Epidermal melanocyte (primary cell): ENCODE measurements around the gene ABCC9.
A peak's percentile ranks its signal among the peaks of the same experiment; 100 is the strongest.

Experiments used
- DNase-seq: peaks from one replicate; pipeline ENCODE4 v3.0.0; 2011; ENCODE audit warnings: low spot score; ENCODE audit not compliant: insufficient read length

The ABCC9 gene

GRCh38 chr12:21940549-21941505 is at the start of gene ABCC9:
Gene ABCC9 (minus strand): TSS chr12:21941426. CDS start chr12:21936674, 4,752 bp downstream.
- DNase-seq, result no peak

DNA sequence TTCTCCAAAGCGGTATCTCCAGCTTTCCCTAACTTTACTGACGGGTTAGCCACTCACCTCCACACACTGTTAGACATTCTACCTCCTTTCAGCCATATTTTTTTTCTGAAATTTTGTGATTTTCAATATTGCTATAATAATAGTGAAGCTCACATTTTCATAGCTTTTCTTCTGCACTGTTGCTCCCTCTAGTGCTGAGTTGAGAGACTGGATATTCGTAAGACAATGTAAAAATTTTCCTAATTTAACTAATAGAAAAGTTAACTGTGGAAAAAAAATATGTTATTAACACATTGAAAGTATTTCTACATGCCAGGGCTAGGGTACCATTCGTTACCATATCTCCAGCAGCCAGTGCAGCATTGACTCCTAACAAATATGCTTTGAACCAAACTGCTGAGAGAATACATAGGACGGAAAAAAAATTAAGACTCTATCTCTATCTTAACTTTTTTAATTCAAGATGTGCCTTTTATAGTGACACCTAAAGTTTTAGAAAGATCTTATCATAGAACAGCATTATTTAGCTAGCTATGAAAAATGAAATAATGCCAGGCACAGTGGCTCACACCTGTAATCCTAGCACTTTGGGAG is 48.7 kb upstream of the ABCC9 start:
- peak; percentile 17 for DNase-seq

DNA sequence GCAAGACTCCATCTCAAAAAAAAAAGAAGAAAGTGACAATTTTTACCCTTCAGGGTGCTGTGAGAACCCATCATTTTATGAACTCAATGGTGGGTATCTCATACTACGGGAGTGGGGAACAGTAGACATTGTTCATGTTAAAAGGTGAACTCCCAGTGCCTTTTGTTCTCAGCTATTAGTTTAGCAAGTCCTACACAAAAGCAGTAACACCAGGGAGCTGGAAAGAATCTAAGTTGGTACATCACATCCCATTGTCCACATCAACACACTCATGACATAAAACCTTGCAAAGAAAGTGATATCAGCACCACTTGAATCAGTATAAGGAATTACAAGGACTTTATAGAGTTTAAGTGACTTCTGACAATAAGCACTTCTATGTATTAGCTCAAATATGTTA is 47.4 kb upstream of the ABCC9 start:
- no peak for DNase-seq

DNA sequence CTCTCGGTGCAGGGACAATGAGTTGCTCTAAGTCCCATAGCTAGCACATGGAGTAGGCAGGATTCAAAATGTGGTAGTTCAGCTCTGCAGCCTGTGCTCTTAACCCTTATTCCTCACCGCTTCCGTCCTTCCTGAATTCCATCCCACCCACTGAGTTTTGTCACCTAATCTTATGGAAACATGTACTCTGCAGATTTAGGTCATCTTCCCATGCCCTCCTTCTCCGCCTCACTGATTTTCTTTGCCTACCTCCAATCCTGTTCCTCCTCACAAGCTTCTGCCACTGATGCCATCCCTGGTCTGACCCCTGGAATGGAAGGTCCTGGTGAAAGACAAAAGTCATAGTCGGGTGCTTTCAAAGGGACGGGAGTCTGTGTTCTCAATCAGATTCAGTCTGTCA is 46.5 kb upstream of the ABCC9 start:
- DNase-seq, result no peak

- DNase-seq, result no peak
Observed at GRCh38 chr12:21985155-21985554, 43.9 kb upstream of the ABCC9 start.

- no peak for DNase-seq
Observed at GRCh38 chr12:21984375-21984774, 43.1 kb upstream of the ABCC9 start.

- DNase-seq, result no peak
Observed at GRCh38 chr12:21983095-21983494, 41.9 kb upstream of the ABCC9 start.

GRCh38 chr12:21980544-21980943 is 39.3 kb upstream of the ABCC9 start:
- DNase-seq, result no peak

GRCh38 chr12:21975293-21975692 is 34.1 kb upstream of the ABCC9 start:
- no peak for DNase-seq

- DNase-seq, result no peak
Observed at GRCh38 chr12:21973221-21973620, 32.0 kb upstream of the ABCC9 start.

GRCh38 chr12:21972055-21972454 is 30.8 kb upstream of the ABCC9 start:
- DNase-seq, result no peak

GRCh38 chr12:21971344-21971743 is 30.1 kb upstream of the ABCC9 start:
- DNase-seq, result no peak

- DNase-seq, result no peak
Observed at GRCh38 chr12:21962821-21963220, 21.6 kb upstream of the ABCC9 start.

- DNase-seq, result no peak
Observed at GRCh38 chr12:21962236-21962635, 21.0 kb upstream of the ABCC9 start.

GRCh38 chr12:21950649-21951048 is 9.4 kb upstream of the ABCC9 start:
- DNase-seq, result no peak

DNA sequence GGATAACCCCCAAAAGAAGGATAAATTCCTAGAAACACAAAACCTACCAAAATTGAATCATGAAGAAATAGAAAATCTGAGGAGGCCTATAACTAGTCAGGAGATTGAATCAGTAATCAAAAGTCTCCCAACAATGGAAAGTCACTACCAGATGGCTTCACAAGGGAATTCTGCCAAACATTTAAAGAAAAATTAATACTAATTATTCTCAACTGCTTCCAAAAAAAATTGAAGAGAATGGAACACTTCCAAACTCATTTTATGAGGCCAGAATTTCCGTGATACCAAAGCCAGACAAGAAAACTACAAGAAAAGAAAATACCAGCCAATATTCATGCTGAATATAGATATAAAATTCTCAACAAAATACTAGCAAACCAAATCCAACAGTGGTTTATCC is 7.8 kb upstream of the ABCC9 start:
- DNase-seq, result no peak

DNA sequence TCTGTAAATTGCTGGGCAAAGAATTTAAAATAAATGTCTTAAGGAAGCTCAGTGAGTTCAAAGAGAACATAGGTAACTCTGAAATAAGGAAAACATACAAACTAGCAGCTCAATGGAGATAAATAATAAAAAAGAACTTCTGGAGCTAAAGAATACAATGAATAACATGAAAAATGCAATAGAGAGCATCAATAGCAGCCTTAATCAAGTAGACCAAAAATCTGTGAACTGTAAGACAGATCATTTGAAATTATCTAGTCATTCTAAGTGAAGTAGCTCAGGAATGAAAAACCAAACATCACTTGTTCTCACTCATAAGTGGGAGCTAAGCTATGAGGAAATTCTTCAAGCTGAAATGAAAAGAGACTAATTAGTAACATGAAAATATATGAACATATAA is 5.8 kb upstream of the ABCC9 start:
- DNase-seq, result no peak

GRCh38 chr12:21945002-21945401 is 3.8 kb upstream of the ABCC9 start:
- DNase-seq, result no peak

DNA sequence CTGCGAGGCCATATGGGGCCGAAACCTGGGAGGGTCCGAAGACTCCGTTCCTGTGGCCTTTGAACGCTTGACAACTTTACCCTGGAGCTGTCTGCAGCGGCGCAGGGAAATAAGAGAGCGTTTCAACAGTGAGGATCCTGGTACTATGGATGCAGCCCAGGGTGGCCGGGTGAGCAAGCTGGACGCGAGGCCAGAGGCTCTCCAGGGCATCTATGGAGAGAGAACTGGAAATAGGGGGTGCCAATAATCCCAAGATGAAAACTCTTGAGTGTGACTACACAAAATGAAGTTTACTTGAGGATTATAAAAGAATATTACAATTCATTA is 1.1 kb upstream of the ABCC9 start:
- no peak for DNase-seq

GRCh38 chr12:21941506-21942376 is 515 bp upstream of the ABCC9 start:
- no peak for DNase-seq

GRCh38 chr12:21939435-21939834 is 1.8 kb downstream of the ABCC9 start:
- no peak for DNase-seq

- DNase-seq, result no peak
Observed at GRCh38 chr12:21938879-21939278, 2.3 kb downstream of the ABCC9 start.
